Adrenal gland (tissue), 5 donors: ENCODE measurements around the gene PRSS2.

Source experiments
- POLR2A ChIP-seq, 2 donors: fragments of 450-650 bp; IDR thresholded peaks; one replicate each; pipeline ENCODE4 v1.6.1; 2017; ENCODE audit warnings: antibody characterized with exemption in 2 of 2, mild to moderate bottlenecking in 2 of 2, moderate library complexity in 1 of 2
- TF ChIP-seq, protein P1 (sequence below), 6 experiments: fragments of 450-650 bp in 4 of 6; fragments of 200-600 bp in 2 of 6; sonication (generic) in 1 of 6; IDR thresholded peaks; 1 replicate in 5 of 6; 2 replicates in 1 of 6; pipeline versions ENCODE4 v1.5.1 to v1.8.0; 2016 to 2021; ENCODE audit warnings: antibody characterized with exemption in 6 of 6, mild to moderate bottlenecking in 2 of 6, moderate library complexity in 1 of 6
- donor health status: DM: no; HTN: no; CAD: no.

DNA sequence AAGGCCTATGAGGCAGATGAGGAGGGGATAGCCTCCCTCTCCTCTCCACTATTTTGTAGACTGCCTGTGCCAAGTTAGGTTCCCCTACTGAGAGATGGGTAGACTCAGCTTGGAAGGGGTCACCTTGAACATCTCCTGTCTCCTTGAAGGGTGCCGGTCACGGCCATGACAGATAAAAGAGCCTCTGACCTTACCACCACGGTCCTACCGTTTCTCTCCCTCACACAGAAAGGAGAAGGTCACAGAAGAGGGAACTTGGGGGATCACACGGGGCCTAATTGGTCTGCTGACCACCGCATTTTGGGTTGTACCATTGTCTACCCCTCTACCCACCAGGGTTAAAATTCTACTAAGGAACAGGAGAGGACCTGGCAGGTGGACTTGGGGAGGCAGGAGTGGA is 17.0 kb downstream of the PRSS2 start:
- TF ChIP-seq, protein P1, sequence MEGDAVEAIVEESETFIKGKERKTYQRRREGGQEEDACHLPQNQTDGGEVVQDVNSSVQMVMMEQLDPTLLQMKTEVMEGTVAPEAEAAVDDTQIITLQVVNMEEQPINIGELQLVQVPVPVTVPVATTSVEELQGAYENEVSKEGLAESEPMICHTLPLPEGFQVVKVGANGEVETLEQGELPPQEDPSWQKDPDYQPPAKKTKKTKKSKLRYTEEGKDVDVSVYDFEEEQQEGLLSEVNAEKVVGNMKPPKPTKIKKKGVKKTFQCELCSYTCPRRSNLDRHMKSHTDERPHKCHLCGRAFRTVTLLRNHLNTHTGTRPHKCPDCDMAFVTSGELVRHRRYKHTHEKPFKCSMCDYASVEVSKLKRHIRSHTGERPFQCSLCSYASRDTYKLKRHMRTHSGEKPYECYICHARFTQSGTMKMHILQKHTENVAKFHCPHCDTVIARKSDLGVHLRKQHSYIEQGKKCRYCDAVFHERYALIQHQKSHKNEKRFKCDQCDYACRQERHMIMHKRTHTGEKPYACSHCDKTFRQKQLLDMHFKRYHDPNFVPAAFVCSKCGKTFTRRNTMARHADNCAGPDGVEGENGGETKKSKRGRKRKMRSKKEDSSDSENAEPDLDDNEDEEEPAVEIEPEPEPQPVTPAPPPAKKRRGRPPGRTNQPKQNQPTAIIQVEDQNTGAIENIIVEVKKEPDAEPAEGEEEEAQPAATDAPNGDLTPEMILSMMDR (IDR thresholded peaks at IDR 0.05), result no peak
- no peak for TF ChIP-seq POLR2A (IDR thresholded peaks at IDR 0.05)
